ENCODE data around the gene MAN2A1. TPM values are rescaled to one million over a fixed set of nuclear protein-coding genes. Genes with fewer than 3 reads are reported as not detected.

Gene MAN2A1
- total and polyA plus RNA-seq, 2 experiments from 2014 or later, result 20.8 to 54.6 TPM

DNA sequence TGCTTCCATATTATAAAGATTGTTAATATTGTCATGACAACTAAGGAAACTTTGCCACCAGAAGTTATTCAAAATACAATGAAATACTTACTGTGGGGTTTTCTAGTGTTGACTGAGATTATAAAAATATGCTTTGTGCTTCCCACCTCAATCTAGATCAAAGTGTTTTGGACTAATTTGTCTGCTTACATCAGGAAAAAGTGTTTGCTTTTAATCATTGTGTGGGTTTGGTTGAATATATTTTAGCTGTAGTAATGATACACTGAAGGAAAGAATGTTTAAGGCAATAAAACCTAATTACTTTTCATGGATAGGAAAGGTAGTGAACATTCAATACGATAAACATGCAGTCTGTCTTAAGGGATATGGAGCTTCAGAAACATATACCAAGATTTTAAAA lies 29.8 kb upstream of the MAN2A1 start:
- Histone ChIP-seq H3K27ac (no peak overlapping the region), H3K27me3 (replicated peaks; ENCODE audit: insufficient read depth) (no peaks in the 10 kb centered on the region), H3K79me2 (ENCODE audit: insufficient read depth) (no peaks in the 10 kb centered on the region), H3K9me2 (ENCODE audit: insufficient read depth) (no peaks in the 10 kb centered on the region), H2AFZ (no peak overlapping the region), H3K9me3 (ENCODE audit: low read depth) (no peaks in the 10 kb centered on the region), H3K4me3 (no peak overlapping the region), H3K4me2 (ENCODE audit: unreplicated experiment) (no peak overlapping the region), H3K36me3 (ENCODE audit: low read depth) (no peaks in the 10 kb centered on the region), H3K4me1 (ENCODE audit: insufficient read depth) (peaks cover 12% of the 10 kb centered on the region), H3F3A (ENCODE audit: insufficient read depth) (peaks cover 18% of the 10 kb centered on the region), H4K20me1 (ENCODE audit: insufficient read depth) (no peaks in the 10 kb centered on the region), H3K9ac (no peak overlapping the region)
- in situ Hi-C loops (cut with MboI), result no loop called here
- 85 to 91% methylated on average over 1 of the region's 1 CpG for WGBS, 2 experiments (ENCODE audit: low coverage in 1 of 2, low lambda C conversion rate in 2 of 2, missing lambda C conversion rate in 2 of 2)
- no peak for TF ChIP-seq EZH2phosphoT487 (IDR thresholded peaks at IDR 0.05; ENCODE audit: insufficient read depth, low read depth)
- no peak for TF ChIP-seq EZH2 (IDR thresholded peaks at IDR 0.05; ENCODE audit: insufficient read depth, poor library complexity, severe bottlenecking)
- no peak for DNase-seq

DNA sequence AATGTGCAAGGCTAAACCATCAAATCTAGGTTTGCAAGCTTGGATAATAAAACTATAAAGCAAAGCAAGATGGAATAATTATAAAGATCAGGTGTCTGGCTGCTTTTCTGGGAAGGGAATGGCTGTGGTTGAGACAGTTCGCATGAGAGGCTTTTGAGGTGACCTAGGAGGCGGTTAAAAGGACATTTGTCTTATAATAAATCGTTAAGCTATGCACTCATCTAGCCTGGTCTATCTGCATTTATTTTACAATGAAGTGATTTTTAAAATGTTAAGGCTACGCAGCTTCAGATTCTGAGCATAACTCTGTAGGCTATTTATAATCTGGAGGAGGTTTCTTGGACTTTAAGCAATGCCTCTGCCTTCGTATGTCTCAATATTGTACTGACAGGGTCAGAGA lies 29.4 kb upstream of the MAN2A1 start:
- no peak overlapping the region for H3K4me2 ChIP-seq (ENCODE audit: unreplicated experiment)
- no peak for DNase-seq
- peaks cover 12% of the 10 kb centered on the region for H3K4me1 ChIP-seq (ENCODE audit: insufficient read depth)
- peaks cover 18% of the 10 kb centered on the region for H3F3A ChIP-seq (ENCODE audit: insufficient read depth)
- H3K9me3 ChIP-seq (ENCODE audit: low read depth), result no peaks in the 10 kb centered on the region
- WGBS, 2 experiments (ENCODE audit: low coverage in 1 of 2, low lambda C conversion rate in 2 of 2, missing lambda C conversion rate in 2 of 2), result 89 to 92% methylated on average over 5 of the region's 5 CpGs
- no peaks in the 10 kb centered on the region for H3K36me3 ChIP-seq (ENCODE audit: low read depth)
- H3K9me2 ChIP-seq (ENCODE audit: insufficient read depth), result no peaks in the 10 kb centered on the region
- no peak overlapping the region for H2AFZ ChIP-seq
- no peaks in the 10 kb centered on the region for H3K27me3 ChIP-seq (replicated peaks; ENCODE audit: insufficient read depth)
- H4K20me1 ChIP-seq (ENCODE audit: insufficient read depth), result no peaks in the 10 kb centered on the region
- in situ Hi-C loops (cut with MboI), result no loop called here
- H3K4me3 ChIP-seq, result no peak overlapping the region
- H3K9ac ChIP-seq, result no peak overlapping the region
- TF ChIP-seq EZH2phosphoT487 (IDR thresholded peaks at IDR 0.05; ENCODE audit: insufficient read depth, low read depth), result no peak
- TF ChIP-seq EZH2 (IDR thresholded peaks at IDR 0.05; ENCODE audit: insufficient read depth, poor library complexity, severe bottlenecking), result no peak
- H3K27ac ChIP-seq, result no peak overlapping the region
- no peaks in the 10 kb centered on the region for H3K79me2 ChIP-seq (ENCODE audit: insufficient read depth)

DNA sequence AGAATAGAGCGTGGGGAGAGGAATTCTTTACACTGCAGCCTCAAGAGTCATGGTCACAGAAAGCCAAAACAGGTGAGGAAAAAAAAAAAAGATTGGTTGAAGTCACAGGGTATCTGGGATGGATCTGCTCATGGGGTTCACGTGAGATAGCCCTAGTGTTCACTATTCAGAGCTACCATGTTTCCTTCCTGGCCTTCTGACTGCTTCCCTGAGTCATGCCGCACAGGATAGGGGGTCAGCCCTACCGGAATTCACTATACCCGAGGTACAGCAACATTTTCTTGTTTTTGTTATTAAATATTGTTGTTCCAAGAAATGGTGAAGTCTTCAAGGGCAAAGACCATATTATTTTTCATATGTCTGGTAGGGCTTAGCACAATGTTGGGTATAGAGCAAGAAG lies 21.5 kb upstream of the MAN2A1 start:
- Histone ChIP-seq H3K9me2 (ENCODE audit: insufficient read depth) (no peaks in the 10 kb centered on the region), H3K9ac (no peak overlapping the region), H3K79me2 (ENCODE audit: insufficient read depth) (no peaks in the 10 kb centered on the region), H3K4me2 (ENCODE audit: unreplicated experiment) (no peak overlapping the region), H3K36me3 (ENCODE audit: low read depth) (no peaks in the 10 kb centered on the region), H3K27me3 (replicated peaks; ENCODE audit: insufficient read depth) (peaks cover 8% of the 10 kb centered on the region; the same call in 1 of the 2 replicates), H3F3A (ENCODE audit: insufficient read depth) (no peaks in the 10 kb centered on the region), H4K20me1 (ENCODE audit: insufficient read depth) (no peaks in the 10 kb centered on the region), H3K4me3 (no peak overlapping the region), H3K27ac (no peak overlapping the region), H3K9me3 (ENCODE audit: low read depth) (no peaks in the 10 kb centered on the region), H2AFZ (no peak overlapping the region), H3K4me1 (ENCODE audit: insufficient read depth) (no peaks in the 10 kb centered on the region)
- no peak for TF ChIP-seq EZH2phosphoT487 (IDR thresholded peaks at IDR 0.05; ENCODE audit: insufficient read depth, low read depth)
- no peak for TF ChIP-seq EZH2 (IDR thresholded peaks at IDR 0.05; ENCODE audit: insufficient read depth, poor library complexity, severe bottlenecking)
- in situ Hi-C loops (cut with MboI), result no loop called here
- 73 to 83% methylated on average over 5 of the region's 5 CpGs for WGBS, 2 experiments (ENCODE audit: low coverage in 1 of 2, low lambda C conversion rate in 2 of 2, missing lambda C conversion rate in 2 of 2)
- no peak for DNase-seq

DNA sequence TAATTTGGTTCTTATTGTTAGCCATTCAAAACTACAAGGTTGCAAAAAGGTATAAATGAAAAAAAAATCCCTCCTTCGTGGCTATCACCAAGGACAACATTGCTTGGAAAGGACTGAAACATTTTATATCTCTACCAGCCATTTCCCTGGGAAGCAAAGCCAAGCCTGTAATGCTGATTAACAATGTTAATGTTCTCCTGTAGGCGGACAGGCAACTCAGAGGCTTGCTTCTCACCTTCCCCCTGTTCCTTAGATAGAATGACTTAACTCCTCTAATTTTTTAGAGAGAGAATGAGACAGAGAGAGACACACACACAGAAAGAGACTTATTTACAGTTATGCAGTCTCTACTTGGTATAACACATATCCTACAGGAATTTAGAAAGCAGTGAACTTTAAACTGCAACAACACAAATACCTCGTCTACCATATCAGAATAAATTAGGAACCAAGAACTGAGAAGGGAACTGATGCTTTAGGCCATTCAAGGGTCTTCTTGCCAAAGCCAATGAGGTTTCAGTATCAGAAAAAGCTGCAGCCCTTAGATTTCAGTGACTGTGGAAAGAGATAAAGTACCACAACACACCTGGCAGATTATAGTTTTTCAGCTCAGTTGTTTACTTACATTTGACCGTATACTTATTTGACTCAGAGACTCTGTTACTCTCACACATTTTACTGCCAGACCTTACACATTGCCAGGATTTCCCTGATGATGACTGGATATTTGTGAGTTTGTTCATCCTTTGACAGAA lies 20.9 kb upstream of the MAN2A1 start:
- Histone ChIP-seq H3K9me2 (ENCODE audit: insufficient read depth) (no peaks in the 10 kb centered on the region), H3K9me3 (ENCODE audit: low read depth) (no peaks in the 10 kb centered on the region), H3K4me3 (no peak overlapping the region), H3K27ac (no peak overlapping the region), H3K79me2 (ENCODE audit: insufficient read depth) (no peaks in the 10 kb centered on the region), H3K4me2 (ENCODE audit: unreplicated experiment) (no peak overlapping the region), H4K20me1 (ENCODE audit: insufficient read depth) (no peaks in the 10 kb centered on the region), H3F3A (ENCODE audit: insufficient read depth) (no peaks in the 10 kb centered on the region), H2AFZ (no peak overlapping the region), H3K36me3 (ENCODE audit: low read depth) (no peaks in the 10 kb centered on the region), H3K4me1 (ENCODE audit: insufficient read depth) (no peaks in the 10 kb centered on the region), H3K27me3 (replicated peaks; ENCODE audit: insufficient read depth) (peaks cover 8% of the 10 kb centered on the region; the same call in 1 of the 2 replicates), H3K9ac (no peak overlapping the region)
- no peak for DNase-seq
- in situ Hi-C loops (cut with MboI), result no loop called here
- WGBS, 2 experiments (ENCODE audit: low coverage in 1 of 2, low lambda C conversion rate in 2 of 2, missing lambda C conversion rate in 2 of 2), result 61 to 63% methylated on average over 4 of the region's 4 CpGs
- no peak for TF ChIP-seq EZH2 (IDR thresholded peaks at IDR 0.05; ENCODE audit: insufficient read depth, poor library complexity, severe bottlenecking)
- TF ChIP-seq EZH2phosphoT487 (IDR thresholded peaks at IDR 0.05; ENCODE audit: insufficient read depth, low read depth), result no peak
